ENCODE measurements around the gene EI24. TPM values are rescaled to one million over a fixed set of nuclear protein-coding genes. Genes with fewer than 3 reads are reported as not detected.

EI24 gene
- total RNA-seq, 1 donor from 2014 or later: 44.4 TPM

GRCh38 chr11:125623064-125623463, 53.8 kb downstream of the EI24 start:
- peaks cover 18% of the 10 kb centered on the region for H3K4me1 Mint-ChIP-seq (ENCODE audit: low read depth)
- no peak overlapping the region for H3K4me3 Mint-ChIP-seq (ENCODE audit: low read depth)
- intact Hi-C loops (cut with micrococcal nuclease): no loop called here
- no peaks in the 10 kb centered on the region for H3K9me3 Mint-ChIP-seq
- no peak for DNase-seq (ENCODE audit: low spot score)
- H3K27me3 Mint-ChIP-seq (ENCODE audit: low read depth): no peaks in the 10 kb centered on the region
- no peak overlapping the region for H3K27ac Mint-ChIP-seq
- H3K36me3 Mint-ChIP-seq (ENCODE audit: low read depth): peaks cover 68% of the 10 kb centered on the region

- Mint-ChIP-seq H3K4me1 (ENCODE audit: low read depth) (peaks cover 26% of the 10 kb centered on the region), H3K4me3 (ENCODE audit: low read depth) (peak within 1 kb of the TSS; percentile 91)
- DNase-seq (ENCODE audit: low spot score): no peak
These were observed 55.5 kb downstream of the EI24 start, which contains the start of gene CHEK1 for GRCh38 chr11:125624756-125625213. CHEK1 (plus strand) TSS chr11:125625163; CDS start chr11:125626769, 1,606 bp downstream.

GRCh38 chr11:125625225-125625629, 56.0 kb downstream of the EI24 start:
- intact Hi-C loops (cut with micrococcal nuclease): loop anchor here (1.0 to 5.0 kb wide), 4 partner anchors 33 to 262 kb away; partner anchors contain the start of genes HYLS1 and STT3A
- Mint-ChIP-seq H3K27ac (peak overlapping the region; percentile 93), H3K27me3 (ENCODE audit: low read depth) (no peaks in the 10 kb centered on the region), H3K9me3 (no peaks in the 10 kb centered on the region), H3K4me3 (ENCODE audit: low read depth) (peak overlapping the region; percentile 91), H3K36me3 (ENCODE audit: low read depth) (peaks cover 63% of the 10 kb centered on the region), H3K4me1 (ENCODE audit: low read depth) (peaks cover 26% of the 10 kb centered on the region)
- DNase-seq (ENCODE audit: low spot score): no peak

More at GRCh38 chr11:125624756-125625213, 55.5 kb downstream of the EI24 start, which contains the start of gene CHEK1:
- Mint-ChIP-seq H3K36me3 (ENCODE audit: low read depth) (peaks cover 63% of the 10 kb centered on the region), H3K27ac (peak within 1 kb of the TSS; percentile 93), H3K27me3 (ENCODE audit: low read depth) (no peaks in the 10 kb centered on the region), H3K9me3 (no peaks in the 10 kb centered on the region)
- intact Hi-C loops (cut with micrococcal nuclease): loop anchor here (1.0 to 5.0 kb wide), 4 partner anchors 32 to 262 kb away; partner anchors contain the start of genes HYLS1 and STT3A

GRCh38 chr11:125625630-125626287, 56.5 kb downstream of the EI24 start:
- Mint-ChIP-seq H3K27me3 (ENCODE audit: low read depth) (no peaks in the 10 kb centered on the region), H3K4me3 (ENCODE audit: low read depth) (peak overlapping the region; percentile 91), H3K9me3 (no peaks in the 10 kb centered on the region), H3K27ac (peak overlapping the region; percentile 93), H3K4me1 (ENCODE audit: low read depth) (peaks cover 28% of the 10 kb centered on the region), H3K36me3 (ENCODE audit: low read depth) (peaks cover 61% of the 10 kb centered on the region)
- intact Hi-C loops (cut with micrococcal nuclease): loop anchor here (1.0 to 5.0 kb wide), 4 partner anchors 33 to 261 kb away; partner anchors contain the start of genes HYLS1 and STT3A
- peak; percentile 85 for DNase-seq (ENCODE audit: low spot score)

GRCh38 chr11:125626288-125626950, 57.1 kb downstream of the EI24 start:
- Mint-ChIP-seq H3K27me3 (ENCODE audit: low read depth) (no peaks in the 10 kb centered on the region), H3K27ac (peak overlapping the region; percentile 93), H3K4me1 (ENCODE audit: low read depth) (peaks cover 32% of the 10 kb centered on the region), H3K36me3 (ENCODE audit: low read depth) (peaks cover 61% of the 10 kb centered on the region), H3K9me3 (no peaks in the 10 kb centered on the region), H3K4me3 (ENCODE audit: low read depth) (peak overlapping the region; percentile 91)
- intact Hi-C loops (cut with micrococcal nuclease): loop anchor here (5.0 kb wide), 1 partner anchor 246 kb away; no protein-coding TSS in a partner anchor
- peak; percentile 23 for DNase-seq (ENCODE audit: low spot score)

GRCh38 chr11:125627236-125627910, 58.1 kb downstream of the EI24 start:
- peaks cover 35% of the 10 kb centered on the region for H3K4me1 Mint-ChIP-seq (ENCODE audit: low read depth)
- no peak for DNase-seq (ENCODE audit: low spot score)
- no peaks in the 10 kb centered on the region for H3K9me3 Mint-ChIP-seq
- H3K4me3 Mint-ChIP-seq (ENCODE audit: low read depth): peak overlapping the region; percentile 91
- H3K27me3 Mint-ChIP-seq (ENCODE audit: low read depth): no peaks in the 10 kb centered on the region
- intact Hi-C loops (cut with micrococcal nuclease): loop anchor here (5.0 kb wide), 1 partner anchor 245 kb away; no protein-coding TSS in a partner anchor
- H3K36me3 Mint-ChIP-seq (ENCODE audit: low read depth): peaks cover 56% of the 10 kb centered on the region
- no peak overlapping the region for H3K27ac Mint-ChIP-seq

Other genes starting within 250 kb of the EI24 start
- gene FEZ1, start 73.2 kb upstream of the EI24 start, total RNA-seq: 0.80 and 1.1 TPM in 2 replicates
- 187 and 198 TPM in 2 replicates for gene STT3A, start 23.4 kb downstream of the EI24 start, total RNA-seq
- gene CHEK1, start 55.7 kb downstream of the EI24 start, total RNA-seq: 109 and 110 TPM in 2 replicates
- not detected in 2 replicates for gene ACRV1, start 111.4 kb downstream of the EI24 start, total RNA-seq
- not detected in 2 replicates for gene PATE1, start 176.8 kb downstream of the EI24 start, total RNA-seq
- not detected in 2 replicates for gene PATE2, start 209.4 kb downstream of the EI24 start, total RNA-seq
- not detected in 2 replicates for gene PATE3, start 218.7 kb downstream of the EI24 start, total RNA-seq